ENCODE measurements around the gene NSA2.
"Not testable (repeated sequence)": the region's sequence is repeated elsewhere in the genome, so short reads cannot be mapped to it uniquely, and the experiment has no call there.

NSA2 gene

GRCh38 chr5:74767579-74767913 is 497 bp downstream of the NSA2 start:
- TF ChIP-seq CTCF (IDR thresholded peaks at IDR 0.05; ENCODE audit: low read depth, low read length): no peak
- H3K36me3 ChIP-seq: peaks cover 31% of the 10 kb centered on the region
- DNase-seq: peak; percentile 20

GRCh38 chr5:74772359-74772758 is 5.3 kb downstream of the NSA2 start:
- no peaks in the 10 kb centered on the region for H3K27me3 ChIP-seq
- H3K36me3 ChIP-seq: peaks cover 63% of the 10 kb centered on the region
- no peak overlapping the region for H3K4me3 ChIP-seq (ENCODE audit: low read depth, low read length)
- H3K4me1 ChIP-seq: no peaks in the 10 kb centered on the region
- TF ChIP-seq CTCF (IDR thresholded peaks at IDR 0.05; ENCODE audit: low read depth, low read length): no peak
- DNase-seq: no peak
- H3K9me3 ChIP-seq: no peaks in the 10 kb centered on the region

More at GRCh38 chr5:74767579-74767913, 497 bp downstream of the NSA2 start:
- no peaks in the 10 kb centered on the region for H3K4me1 ChIP-seq
- no peaks in the 10 kb centered on the region for H3K27me3 ChIP-seq
- H3K9me3 ChIP-seq: no peaks in the 10 kb centered on the region
- H3K4me3 ChIP-seq (ENCODE audit: low read depth, low read length): peak overlapping the region; percentile 89

- peaks cover 35% of the 10 kb centered on the region for H3K36me3 ChIP-seq
- no peaks in the 10 kb centered on the region for H3K9me3 ChIP-seq
- DNase-seq: no peak
- H3K27me3 ChIP-seq: no peaks in the 10 kb centered on the region
- H3K4me3 ChIP-seq (ENCODE audit: low read depth, low read length): no peak overlapping the region
- no peaks in the 10 kb centered on the region for H3K4me1 ChIP-seq
- no peak for TF ChIP-seq CTCF (IDR thresholded peaks at IDR 0.05; ENCODE audit: low read depth, low read length)
Measured at GRCh38 chr5:74778609-74779008, 11.6 kb downstream of the NSA2 start.

GRCh38 chr5:74786851-74787250 is 19.8 kb downstream of the NSA2 start:
- TF ChIP-seq CTCF (IDR thresholded peaks at IDR 0.05; ENCODE audit: low read depth, low read length): no peak
- Histone ChIP-seq H3K36me3 (no peaks in the 10 kb centered on the region), H3K27me3 (no peaks in the 10 kb centered on the region), H3K9me3 (no peaks in the 10 kb centered on the region), H3K4me1 (no peaks in the 10 kb centered on the region), H3K4me3 (ENCODE audit: low read depth, low read length) (no peak overlapping the region)
- no peak for DNase-seq

- Histone ChIP-seq H3K4me1 (no peaks in the 10 kb centered on the region), H3K4me3 (ENCODE audit: low read depth, low read length) (no peak overlapping the region), H3K9me3 (no peaks in the 10 kb centered on the region), H3K27me3 (no peaks in the 10 kb centered on the region), H3K36me3 (no peaks in the 10 kb centered on the region)
- DNase-seq: no peak
- no peak for TF ChIP-seq CTCF (IDR thresholded peaks at IDR 0.05; ENCODE audit: low read depth, low read length)
Measured at GRCh38 chr5:74787424-74787823, 20.4 kb downstream of the NSA2 start.

GRCh38 chr5:74791669-74792068 is 24.6 kb downstream of the NSA2 start:
- not testable (repeated sequence) for H3K9me3 ChIP-seq; H3K4me3 ChIP-seq (ENCODE audit: low read depth, low read length); DNase-seq; H3K36me3 ChIP-seq; H3K27me3 ChIP-seq; H3K4me1 ChIP-seq
